SKM-1 treated with dmso at 0.1 percent for 144 hours (cell line): Measurements from ENCODE around the gene UFD1.

Source experiments
- DNase-seq: peaks from one replicate; lab custom pipeline; 2025; ENCODE audit not compliant: unreplicated experiment; lab: John Stamatoyannopoulos, UW

UFD1 gene

GRCh38 chr22:19400881-19401280, 78.1 kb downstream of the UFD1 start:
- no peak for DNase-seq
